Posterior vena cava (tissue), 2 donors: ENCODE data around the gene CLDN3. TPM values are rescaled to one million over a fixed set of nuclear protein-coding genes. Genes with fewer than 3 reads are reported as not detected.
A peak's percentile ranks its signal among the peaks of the same experiment; 100 is the strongest.
"Not testable (repeated sequence)": the region's sequence is repeated elsewhere in the genome, so short reads cannot be mapped to it uniquely, and the experiment has no call there.

Source experiments
- DNase-seq: peaks from one replicate; pipeline ENCODE4 v3.0.0-alpha.2; 2020; ENCODE audit warnings: low spot score
- intact Hi-C, 2 donors: fragments of 100-400 bp; cut with DNase I; formaldehyde crosslinking; loops; one replicate each; pipeline versions ENCODE4 v1.14.1 to v1.14.2; 2022 to 2023
- long read RNA-seq, 2 donors: library from polyadenylated mRNA; unstranded; transcript quantifications; one replicate each; pipeline ENCODE4 v2.0.0, GENCODE V29; 2020 to 2021
- total RNA-seq, 2 donors: library from RNA; stranded (reverse); fragmentation: NEBNext Ultra II Directional; extraction: Animal tissue kit (Norgen Biotek cat#: 25700); gene quantifications; one replicate each; pipeline ENCODE4 v1.2.1, GENCODE V29; 2021
- donor health status: DM: yes; HTN: yes; CAD: no.
- donor health status: DM: yes; HTN: yes; CAD: no.

Gene CLDN3
- total RNA-seq, result not detected
- long read RNA-seq, donor 1, result 0 reads
- long read RNA-seq, donor 2, result 0 reads

GRCh38 chr7:73770002-73770859, at the start of gene CLDN3:
CLDN3 (minus strand) TSS chr7:73770270; CDS start chr7:73770049, 221 bp downstream.
- intact Hi-C loops, result no loop called here
- no peak for DNase-seq

- DNase-seq, result peak; percentile 60
- intact Hi-C loops, result loop anchor here in 1 of 2 donors (5.0 kb wide), 1 partner anchor 35 kb away; no protein-coding TSS in a partner anchor
Observed at GRCh38 chr7:73817121-73817520, 47.1 kb upstream of the CLDN3 start.

GRCh38 chr7:73815436-73815835, 45.4 kb upstream of the CLDN3 start:
- DNase-seq, result peak; percentile 58
- intact Hi-C loops, result loop anchor here in 1 of 2 donors (5.0 kb wide), 1 partner anchor 37 kb away; no protein-coding TSS in a partner anchor

GRCh38 chr7:73812996-73813395, 42.9 kb upstream of the CLDN3 start:
- no peak for DNase-seq
- intact Hi-C loops, result loop anchor here in 1 of 2 donors (5.0 kb wide), 1 partner anchor 44 kb away; no protein-coding TSS in a partner anchor

GRCh38 chr7:73811760-73812168, 41.7 kb upstream of the CLDN3 start:
- DNase-seq, result peak; percentile 91
- intact Hi-C loops, result loop anchor here in 1 of 2 donors (5.0 kb wide), 1 partner anchor 46 kb away; no protein-coding TSS in a partner anchor

GRCh38 chr7:73810998-73811360, 40.9 kb upstream of the CLDN3 start:
- intact Hi-C loops, result loop anchor here in 1 of 2 donors (5.0 kb wide), 1 partner anchor 46 kb away; no protein-coding TSS in a partner anchor

GRCh38 chr7:73809467-73809951, 39.4 kb upstream of the CLDN3 start:
- DNase-seq, result peak; percentile 64
- intact Hi-C loops, result no loop called here

More at GRCh38 chr7:73810998-73811360, 40.9 kb upstream of the CLDN3 start:
- DNase-seq, result peak; percentile 48

GRCh38 chr7:73802459-73802858, 32.4 kb upstream of the CLDN3 start:
- DNase-seq, result no peak
- intact Hi-C loops, result no loop called here

GRCh38 chr7:73801577-73801976, 31.5 kb upstream of the CLDN3 start:
- intact Hi-C loops, result no loop called here
- DNase-seq, result no peak

GRCh38 chr7:73799282-73800141, 29.4 kb upstream of the CLDN3 start:
- no peak for DNase-seq
- intact Hi-C loops, result no loop called here

GRCh38 chr7:73797176-73797575, 27.1 kb upstream of the CLDN3 start:
- DNase-seq, intact Hi-C loops: not testable (repeated sequence)

- intact Hi-C loops, DNase-seq: not testable (repeated sequence)
Observed at GRCh38 chr7:73796656-73797055, 26.6 kb upstream of the CLDN3 start.

- DNase-seq, intact Hi-C loops: not testable (repeated sequence)
Observed at GRCh38 chr7:73795188-73795587, 25.1 kb upstream of the CLDN3 start.

- intact Hi-C loops, DNase-seq: not testable (repeated sequence)
Observed at GRCh38 chr7:73791170-73791690, 21.2 kb upstream of the CLDN3 start.

- intact Hi-C loops, result no loop called here
Observed at GRCh38 chr7:73789051-73789450, 19.0 kb upstream of the CLDN3 start.

GRCh38 chr7:73787786-73788048, 17.6 kb upstream of the CLDN3 start:
- DNase-seq, intact Hi-C loops: not testable (repeated sequence)

More at GRCh38 chr7:73789051-73789450, 19.0 kb upstream of the CLDN3 start:
- DNase-seq, result no peak

GRCh38 chr7:73786588-73786987, 16.5 kb upstream of the CLDN3 start:
- intact Hi-C loops, result no loop called here
- no peak for DNase-seq

- intact Hi-C loops, result no loop called here
- no peak for DNase-seq
Observed at GRCh38 chr7:73779517-73779916, 9.4 kb upstream of the CLDN3 start.

GRCh38 chr7:73778801-73779389, 8.8 kb upstream of the CLDN3 start:
- no peak for DNase-seq
- intact Hi-C loops, result no loop called here
